Astrocyte (in vitro differentiated cells and primary cell): ENCODE data around the gene LGR6. TPM values are rescaled to one million over a fixed set of nuclear protein-coding genes. Genes with fewer than 3 reads are reported as not detected.

ENCODE experiments used
- DNase-seq: peaks from one replicate; pipeline ENCODE4 v3.0.0-alpha.2; 2010; ENCODE audit warnings: low read depth
- FAIRE-seq: peaks from 2 replicates; lab custom pipeline; 2011; peaks lifted over from hg19 to GRCh38; lab: Jason Lieb, UNC
- H2AFZ ChIP-seq: 2 replicates; pipeline ENCODE4 v1.6.0; 2012; ENCODE audit warnings: low read depth, low read length, inconsistent platforms
- H3K27ac ChIP-seq: 2 replicates; pipeline ENCODE4 v1.5.1; 2011; ENCODE audit warnings: low read depth, low read length, inconsistent platforms
- H3K27me3 ChIP-seq: 2 replicates; pipeline ENCODE4 v1.6.0; 2011; ENCODE audit warnings: low read length, inconsistent platforms; ENCODE audit not compliant: insufficient read depth
- H3K36me3 ChIP-seq: 2 replicates; pipeline ENCODE4 v1.5.1; 2011; ENCODE audit warnings: low read length, inconsistent platforms; ENCODE audit not compliant: insufficient read depth
- H3K4me1 ChIP-seq: 2 replicates; pipeline ENCODE4 v1.5.1; 2011; ENCODE audit warnings: low read length, inconsistent platforms; ENCODE audit not compliant: insufficient read depth
- H3K4me2 ChIP-seq: 2 replicates; pipeline ENCODE4 v1.6.0; 2012; ENCODE audit warnings: low read length, inconsistent platforms
- H3K4me3 ChIP-seq: 2 replicates; pipeline ENCODE4 v1.5.1; 2011; ENCODE audit warnings: low read depth, mild to moderate bottlenecking, low read length, inconsistent platforms; ENCODE audit not compliant: insufficient read depth
- H3K79me2 ChIP-seq: 2 replicates; pipeline ENCODE4 v1.6.0; 2012; ENCODE audit warnings: mild to moderate bottlenecking, low read length, inconsistent platforms; ENCODE audit not compliant: insufficient read depth
- H3K9ac ChIP-seq: 2 replicates; pipeline ENCODE4 v1.6.0; 2012; ENCODE audit warnings: mild to moderate bottlenecking, low read length, inconsistent platforms
- H3K9me3 ChIP-seq: 2 replicates; pipeline ENCODE4 v1.5.1; 2012; ENCODE audit warnings: low read depth, mild to moderate bottlenecking, low read length, inconsistent platforms; ENCODE audit not compliant: insufficient read depth
- H4K20me1 ChIP-seq: 2 replicates; pipeline ENCODE4 v1.6.0; 2012; ENCODE audit warnings: low read length, inconsistent platforms; ENCODE audit not compliant: insufficient read depth
- H3K27ac Mint-ChIP-seq: one replicate; pipeline ENCODE4 v1.8.0; 2021; ENCODE audit warnings: mild to moderate bottlenecking, mixed read lengths; ENCODE audit not compliant: unreplicated experiment
- H3K27me3 Mint-ChIP-seq: one replicate; pipeline ENCODE4 v1.8.0; 2021; ENCODE audit warnings: low read depth, mixed read lengths; ENCODE audit not compliant: unreplicated experiment
- H3K36me3 Mint-ChIP-seq: one replicate; pipeline ENCODE4 v1.8.0; 2021; ENCODE audit warnings: low read depth, mixed read lengths; ENCODE audit not compliant: unreplicated experiment
- H3K4me1 Mint-ChIP-seq: one replicate; pipeline ENCODE4 v1.8.0; 2021; ENCODE audit warnings: low read depth, mixed read lengths; ENCODE audit not compliant: unreplicated experiment
- H3K4me3 Mint-ChIP-seq: one replicate; pipeline ENCODE4 v1.8.0; 2021; ENCODE audit warnings: mild to moderate bottlenecking, moderate library complexity, mixed read lengths; ENCODE audit not compliant: unreplicated experiment
- H3K9me3 Mint-ChIP-seq: one replicate; pipeline ENCODE4 v1.8.0; 2021; ENCODE audit warnings: mild to moderate bottlenecking, mixed read lengths; ENCODE audit not compliant: unreplicated experiment
- CTCF ChIP-seq: IDR thresholded peaks from 2 replicates; pipeline ENCODE4 v1.5.1; 2011; ENCODE audit warnings: low read depth, mild to moderate bottlenecking, inconsistent platforms, low read length, moderate library complexity; ENCODE audit not compliant: insufficient read depth
- EZH2 ChIP-seq: IDR thresholded peaks from 2 replicates; pipeline ENCODE4 v1.6.1; 2012; ENCODE audit warnings: mild to moderate bottlenecking, low read length, inconsistent platforms; ENCODE audit not compliant: insufficient read depth
- total RNA-seq: library from RNA; stranded (reverse); gene quantifications from 2 replicates; pipeline ENCODE4 v1.2.1, GENCODE V29; 2021

The LGR6 gene
- total RNA-seq, 1 donor from 2014 or later: 0.27 TPM

GRCh38 chr1:202203238-202204039, 9.8 kb downstream of the LGR6 start:
- H3K4me2 ChIP-seq: no peak overlapping the region
- FAIRE-seq: no peak
- TF ChIP-seq EZH2 (no peak), CTCF (no peak)

GRCh38 chr1:202204065-202204464, 10.5 kb downstream of the LGR6 start:
- DNase-seq: no peak
- no peaks in the 10 kb centered on the region for H3K9me3 ChIP-seq
- no peaks in the 10 kb centered on the region for H3K36me3 ChIP-seq
- Mint-ChIP-seq H3K27ac (no peak overlapping the region), H3K9me3 (no peaks in the 10 kb centered on the region), H3K4me3 (no peak overlapping the region), H3K27me3 (peaks cover 13% of the 10 kb centered on the region), H3K4me1 (peaks cover 4% of the 10 kb centered on the region), H3K36me3 (peaks cover 2% of the 10 kb centered on the region)
- FAIRE-seq: no peak
- no peak overlapping the region for H3K9ac ChIP-seq
- peaks cover 4% of the 10 kb centered on the region for H3K4me1 ChIP-seq
- H3K79me2 ChIP-seq: no peaks in the 10 kb centered on the region
- H3K4me2 ChIP-seq: no peak overlapping the region
- no peak overlapping the region for H3K27ac ChIP-seq
- no peak for TF ChIP-seq EZH2
- no peak overlapping the region for H2AFZ ChIP-seq
- H3K4me3 ChIP-seq: no peak overlapping the region
- no peaks in the 10 kb centered on the region for H4K20me1 ChIP-seq
- H3K27me3 ChIP-seq: peaks cover 11% of the 10 kb centered on the region

More at GRCh38 chr1:202203238-202204039, 9.8 kb downstream of the LGR6 start:
- Histone ChIP-seq H3K36me3 (no peaks in the 10 kb centered on the region), H4K20me1 (no peaks in the 10 kb centered on the region), H3K4me3 (no peak overlapping the region), H3K4me1 (peaks cover 4% of the 10 kb centered on the region), H3K27me3 (peaks cover 13% of the 10 kb centered on the region), H3K27ac (no peak overlapping the region), H2AFZ (no peak overlapping the region), H3K79me2 (no peaks in the 10 kb centered on the region), H3K9me3 (no peaks in the 10 kb centered on the region), H3K9ac (no peak overlapping the region)
- Mint-ChIP-seq H3K4me3 (no peak overlapping the region), H3K9me3 (no peaks in the 10 kb centered on the region), H3K27me3 (peaks cover 16% of the 10 kb centered on the region), H3K36me3 (peaks cover 2% of the 10 kb centered on the region), H3K4me1 (peaks cover 4% of the 10 kb centered on the region), H3K27ac (no peak overlapping the region)
- DNase-seq: no peak

- no peaks in the 10 kb centered on the region for H3K9me3 Mint-ChIP-seq
- Histone ChIP-seq H2AFZ (peak overlapping the region; percentile 4), H3K4me1 (peaks cover 4% of the 10 kb centered on the region), H3K36me3 (no peaks in the 10 kb centered on the region), H3K9ac (no peak overlapping the region), H3K4me3 (no peak overlapping the region), H3K27me3 (peaks cover 5% of the 10 kb centered on the region), H3K4me2 (no peak overlapping the region), H3K79me2 (no peaks in the 10 kb centered on the region), H3K27ac (no peak overlapping the region), H4K20me1 (no peaks in the 10 kb centered on the region), H3K9me3 (no peaks in the 10 kb centered on the region)
- no peak overlapping the region for H3K4me3 Mint-ChIP-seq
- TF ChIP-seq EZH2 (no peak), CTCF (peak; percentile 17)
- H3K27ac Mint-ChIP-seq: no peak overlapping the region
- H3K27me3 Mint-ChIP-seq: peaks cover 16% of the 10 kb centered on the region
- H3K36me3 Mint-ChIP-seq: peaks cover 2% of the 10 kb centered on the region
- DNase-seq (no peak), FAIRE-seq (no peak)
- H3K4me1 Mint-ChIP-seq: no peaks in the 10 kb centered on the region
Measured at GRCh38 chr1:202205523-202206190, 12.1 kb downstream of the LGR6 start.
